HL-60 (cell line): ENCODE measurements around the gene DLD.

Experiments
- SPI1 ChIP-seq: IDR thresholded peaks from 2 replicates; pipeline ENCODE4 v1.6.1; 2012; ENCODE audit warnings: low read depth, mild to moderate bottlenecking, borderline replicate concordance
- TF ChIP-seq, protein P1 (sequence below): IDR thresholded peaks from one replicate; pipeline ENCODE4 v1.5.1; 2011; ENCODE audit warnings: low read length, control low read depth, inconsistent platforms; ENCODE audit not compliant: insufficient read depth

DNA sequence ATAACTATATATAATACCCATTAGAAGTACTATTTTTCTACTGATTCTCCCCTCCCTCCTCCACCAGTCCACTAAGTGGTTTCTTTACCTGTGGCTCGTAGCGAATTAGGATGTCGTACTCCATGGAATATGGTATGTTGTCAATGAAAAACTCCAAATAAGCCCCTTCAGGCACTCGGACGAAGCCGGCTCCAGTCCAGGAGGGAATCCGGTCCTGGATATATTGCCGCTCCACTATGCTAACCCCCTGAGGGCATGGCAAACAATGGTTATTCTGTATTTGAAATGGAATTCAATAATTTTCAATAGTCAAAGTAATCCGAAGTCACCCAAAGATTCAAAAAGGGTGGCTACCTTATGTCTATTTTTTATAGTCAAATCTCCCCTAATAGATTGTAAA lies 71.8 kb downstream of the DLD start:
- TF ChIP-seq, protein P1, sequence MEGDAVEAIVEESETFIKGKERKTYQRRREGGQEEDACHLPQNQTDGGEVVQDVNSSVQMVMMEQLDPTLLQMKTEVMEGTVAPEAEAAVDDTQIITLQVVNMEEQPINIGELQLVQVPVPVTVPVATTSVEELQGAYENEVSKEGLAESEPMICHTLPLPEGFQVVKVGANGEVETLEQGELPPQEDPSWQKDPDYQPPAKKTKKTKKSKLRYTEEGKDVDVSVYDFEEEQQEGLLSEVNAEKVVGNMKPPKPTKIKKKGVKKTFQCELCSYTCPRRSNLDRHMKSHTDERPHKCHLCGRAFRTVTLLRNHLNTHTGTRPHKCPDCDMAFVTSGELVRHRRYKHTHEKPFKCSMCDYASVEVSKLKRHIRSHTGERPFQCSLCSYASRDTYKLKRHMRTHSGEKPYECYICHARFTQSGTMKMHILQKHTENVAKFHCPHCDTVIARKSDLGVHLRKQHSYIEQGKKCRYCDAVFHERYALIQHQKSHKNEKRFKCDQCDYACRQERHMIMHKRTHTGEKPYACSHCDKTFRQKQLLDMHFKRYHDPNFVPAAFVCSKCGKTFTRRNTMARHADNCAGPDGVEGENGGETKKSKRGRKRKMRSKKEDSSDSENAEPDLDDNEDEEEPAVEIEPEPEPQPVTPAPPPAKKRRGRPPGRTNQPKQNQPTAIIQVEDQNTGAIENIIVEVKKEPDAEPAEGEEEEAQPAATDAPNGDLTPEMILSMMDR, result no peak
- no peak for TF ChIP-seq SPI1
